Cerebellar nuclear complex (tissue), 1 donor: Measurements from ENCODE around the gene TBC1D8.
"Not testable (repeated sequence)": the region's sequence is repeated elsewhere in the genome, so short reads cannot be mapped to it uniquely, and the experiment has no call there.

Experiments
- DNase-seq, 2 experiments: peaks; one replicate each; lab custom pipeline; 2025; lab: John Stamatoyannopoulos, UW

TBC1D8 gene

GRCh38 chr2:101151146-101151858, at the start of gene TBC1D8:
Gene TBC1D8 (minus strand): TSS chr2:101151382. CDS start chr2:101151253, 129 bp downstream.
- DNase-seq = no peak

- DNase-seq = no peak
These were observed 49.5 kb upstream of the TBC1D8 start for GRCh38 chr2:101200676-101201075.

- DNase-seq = no peak
These were observed 48.1 kb upstream of the TBC1D8 start for GRCh38 chr2:101199251-101199791.

GRCh38 chr2:101197814-101198213, 46.6 kb upstream of the TBC1D8 start:
- no peak for DNase-seq

- no peak for DNase-seq
These were observed 46.1 kb upstream of the TBC1D8 start for GRCh38 chr2:101197215-101197745.

- DNase-seq = no peak
These were observed 44.9 kb upstream of the TBC1D8 start for GRCh38 chr2:101195871-101196661.

GRCh38 chr2:101193033-101193626, 41.9 kb upstream of the TBC1D8 start:
- no peak for DNase-seq

- DNase-seq = no peak
These were observed 39.8 kb upstream of the TBC1D8 start for GRCh38 chr2:101190747-101191516.

- DNase-seq = no peak
These were observed 37.7 kb upstream of the TBC1D8 start for GRCh38 chr2:101188683-101189405.

- no peak for DNase-seq
These were observed 35.9 kb upstream of the TBC1D8 start for GRCh38 chr2:101187131-101187530.

GRCh38 chr2:101185656-101186055, 34.5 kb upstream of the TBC1D8 start:
- no peak for DNase-seq

GRCh38 chr2:101185085-101185484, 33.9 kb upstream of the TBC1D8 start:
- DNase-seq = no peak

GRCh38 chr2:101179982-101180381, 28.8 kb upstream of the TBC1D8 start:
- DNase-seq = no peak

- no peak for DNase-seq
These were observed 25.6 kb upstream of the TBC1D8 start for GRCh38 chr2:101176803-101177202.

- DNase-seq = no peak
These were observed 24.8 kb upstream of the TBC1D8 start for GRCh38 chr2:101175991-101176390.

GRCh38 chr2:101173707-101174295, 22.6 kb upstream of the TBC1D8 start:
- DNase-seq = no peak

- not testable (repeated sequence) for DNase-seq
These were observed 18.6 kb upstream of the TBC1D8 start for GRCh38 chr2:101169822-101170221.

GRCh38 chr2:101168706-101169105, 17.5 kb upstream of the TBC1D8 start:
- no peak for DNase-seq

- not testable (repeated sequence) for DNase-seq
These were observed 16.4 kb upstream of the TBC1D8 start for GRCh38 chr2:101167532-101167931.

- no peak for DNase-seq
These were observed 12.8 kb upstream of the TBC1D8 start for GRCh38 chr2:101164021-101164420.
